ENCODE data around the gene PEAK3.

DNA sequence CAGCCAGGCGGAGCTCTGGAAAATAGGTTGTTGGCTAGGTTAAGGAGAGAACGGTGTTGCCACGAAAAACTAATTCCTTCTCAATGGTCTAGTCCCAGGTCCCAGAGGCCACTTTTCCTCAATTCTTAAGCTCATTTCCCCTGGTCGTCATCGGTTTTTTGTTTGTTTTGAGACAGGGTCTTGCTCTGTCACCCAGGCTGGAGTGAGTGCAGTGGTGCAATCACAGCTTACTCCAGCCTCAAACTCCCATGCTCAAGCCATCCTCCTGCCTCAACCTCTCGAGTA is 44.2 kb downstream of the PEAK3 start:
- TF ChIP-seq TCF12 (IDR thresholded peaks at IDR 0.05) (no peak), CTCF (IDR thresholded peaks at IDR 0.05) (no peak), CHD2 (IDR thresholded peaks at IDR 0.05; ENCODE audit: low read length, partially characterized antibody) (no peak), POLR2AphosphoS5 (IDR thresholded peaks at IDR 0.05; ENCODE audit: low read depth, low read length) (no peak), ZBTB33 (IDR thresholded peaks at IDR 0.05; ENCODE audit: borderline replicate concordance, low read depth) (no peak), YY1 (IDR thresholded peaks at IDR 0.05; ENCODE audit: low read depth) (no peak), SMC3 (IDR thresholded peaks at IDR 0.05; ENCODE audit: low read depth, low read length) (no peak), RFX5 (IDR thresholded peaks at IDR 0.05; ENCODE audit: low read length) (no peak), USF1 (IDR thresholded peaks at IDR 0.05; ENCODE audit: borderline replicate concordance, low read depth) (no peak), GABPA (IDR thresholded peaks at IDR 0.05; ENCODE audit: low read depth) (no peak), RAD21 (IDR thresholded peaks at IDR 0.05; ENCODE audit: low read length) (no peak), EP300 (IDR thresholded peaks at IDR 0.05; ENCODE audit: borderline replicate concordance in 1 of 2, low read depth in 1 of 2, low read length in 1 of 2) (no peak), REST (IDR thresholded peaks at IDR 0.05; ENCODE audit: low read depth, low read length) (no peak), MAX (IDR thresholded peaks at IDR 0.05; ENCODE audit: low read depth) (no peak)

All from SK-N-SH (cell line).